Coronary artery (tissue), 2 donors: ENCODE measurements around the gene TBX3.
A peak's percentile ranks its signal among the peaks of the same experiment; 100 is the strongest.

Experiments
- DNase-seq: peaks from one replicate; pipeline ENCODE4 v3.0.0-alpha.2; 2017; ENCODE audit warnings: low spot score
- H3K27ac ChIP-seq, 2 donors: fragments of 200-600 bp; sonication (generic); one replicate each; pipeline ENCODE4 v1.5.1; 2016 to 2019
- H3K4me3 ChIP-seq: fragments of 200-600 bp; sonication (generic); 2 replicates; pipeline ENCODE4 v1.5.1; 2016; ENCODE audit warnings: mild to moderate bottlenecking, moderate library complexity
- CTCF ChIP-seq: fragments of 200-600 bp; sonication (generic); IDR thresholded peaks from one replicate; pipeline ENCODE4 v1.5.1; 2019; ENCODE audit warnings: antibody characterized with exemption

Gene TBX3

GRCh38 chr12:114701104-114701414 lies 17.1 kb upstream of the TBX3 start:
- DNase-seq: no peak
- no peak overlapping the region for H3K27ac ChIP-seq
- no peak for TF ChIP-seq CTCF
- no peak overlapping the region for H3K4me3 ChIP-seq

GRCh38 chr12:114700392-114701103 lies 16.6 kb upstream of the TBX3 start:
- H3K4me3 ChIP-seq: no peak overlapping the region
- DNase-seq: no peak
- H3K27ac ChIP-seq: no peak overlapping the region
- no peak for TF ChIP-seq CTCF

- H3K4me3 ChIP-seq: no peak overlapping the region
- no peak for DNase-seq
- H3K27ac ChIP-seq: no peak overlapping the region
- TF ChIP-seq CTCF: no peak
Measured at GRCh38 chr12:114698566-114699163, 14.7 kb upstream of the TBX3 start.

GRCh38 chr12:114697741-114698565 lies 14.0 kb upstream of the TBX3 start:
- H3K4me3 ChIP-seq: peak overlapping the region; percentile 52
- no peak for TF ChIP-seq CTCF

GRCh38 chr12:114697243-114697716 lies 13.3 kb upstream of the TBX3 start:
- Histone ChIP-seq H3K27ac (no peak overlapping the region), H3K4me3 (peak overlapping the region; percentile 52)
- no peak for TF ChIP-seq CTCF
- DNase-seq: no peak

More at GRCh38 chr12:114697741-114698565, 14.0 kb upstream of the TBX3 start:
- H3K27ac ChIP-seq: no peak overlapping the region
- DNase-seq: no peak

GRCh38 chr12:114696443-114697242 lies 12.7 kb upstream of the TBX3 start:
- H3K4me3 ChIP-seq: no peak overlapping the region
- DNase-seq: no peak
- no peak for TF ChIP-seq CTCF
- no peak overlapping the region for H3K27ac ChIP-seq
